Esophagus squamous epithelium (tissue), 4 donors: Measurements from ENCODE around the gene ITGB3BP.

Source experiments
- POLR2A ChIP-seq, 4 donors: fragments of 450-650 bp; IDR thresholded peaks; one replicate each; pipeline ENCODE4 v1.6.1; 2017; ENCODE audit warnings: antibody characterized with exemption in 4 of 4, mild to moderate bottlenecking in 4 of 4, moderate library complexity in 3 of 4
- TF ChIP-seq, protein P1 (sequence below), 6 experiments: fragments of 450-650 bp in 4 of 6; fragments of 200-600 bp in 2 of 6; sonication (generic) in 2 of 6; IDR thresholded peaks; one replicate each; pipeline ENCODE4 v1.5.1; 2016 to 2019; ENCODE audit warnings: antibody characterized with exemption in 6 of 6, mild to moderate bottlenecking in 4 of 6, moderate library complexity in 4 of 6

DNA sequence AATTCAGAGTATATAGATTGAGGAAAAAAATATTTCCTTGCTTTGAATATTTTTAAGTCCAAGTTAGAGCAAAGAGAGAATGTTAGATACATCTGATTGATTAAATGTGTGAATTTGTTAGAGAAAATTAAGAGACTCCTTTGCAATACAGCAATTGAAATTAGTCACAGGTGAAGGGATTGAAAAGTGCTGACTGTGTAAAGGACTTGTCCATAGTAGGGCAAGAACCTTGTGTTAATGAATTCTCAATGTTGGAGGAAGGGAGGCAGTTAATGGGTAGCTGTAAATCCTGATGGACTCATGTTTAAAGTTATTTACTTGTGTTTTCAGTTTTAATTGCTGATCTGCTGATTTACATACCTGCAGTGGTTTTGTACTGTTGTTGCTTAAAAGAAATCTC lies 117.0 kb downstream of the ITGB3BP start:
- TF ChIP-seq, protein P1, sequence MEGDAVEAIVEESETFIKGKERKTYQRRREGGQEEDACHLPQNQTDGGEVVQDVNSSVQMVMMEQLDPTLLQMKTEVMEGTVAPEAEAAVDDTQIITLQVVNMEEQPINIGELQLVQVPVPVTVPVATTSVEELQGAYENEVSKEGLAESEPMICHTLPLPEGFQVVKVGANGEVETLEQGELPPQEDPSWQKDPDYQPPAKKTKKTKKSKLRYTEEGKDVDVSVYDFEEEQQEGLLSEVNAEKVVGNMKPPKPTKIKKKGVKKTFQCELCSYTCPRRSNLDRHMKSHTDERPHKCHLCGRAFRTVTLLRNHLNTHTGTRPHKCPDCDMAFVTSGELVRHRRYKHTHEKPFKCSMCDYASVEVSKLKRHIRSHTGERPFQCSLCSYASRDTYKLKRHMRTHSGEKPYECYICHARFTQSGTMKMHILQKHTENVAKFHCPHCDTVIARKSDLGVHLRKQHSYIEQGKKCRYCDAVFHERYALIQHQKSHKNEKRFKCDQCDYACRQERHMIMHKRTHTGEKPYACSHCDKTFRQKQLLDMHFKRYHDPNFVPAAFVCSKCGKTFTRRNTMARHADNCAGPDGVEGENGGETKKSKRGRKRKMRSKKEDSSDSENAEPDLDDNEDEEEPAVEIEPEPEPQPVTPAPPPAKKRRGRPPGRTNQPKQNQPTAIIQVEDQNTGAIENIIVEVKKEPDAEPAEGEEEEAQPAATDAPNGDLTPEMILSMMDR (IDR thresholded peaks at IDR 0.05) = no peak
- TF ChIP-seq POLR2A (IDR thresholded peaks at IDR 0.05) = no peak
